Endothelial cell of umbilical vein (primary cell): Measurements from ENCODE around the gene DHRS12. TPM values are rescaled to one million over a fixed set of nuclear protein-coding genes. Genes with fewer than 3 reads are reported as not detected.

Experiments used
- BruUV-seq: library from RNA; stranded (reverse); fragments of 400-500 nt; replicated peaks from 2 replicates; lab custom pipeline; 2021; lab: Mats Ljungman, UMichigan
- CTCF ChIA-PET: fragments of 300-600, 350-600 bp; sonication (Branson Sonifier 250); formaldehyde crosslinking; loops from one replicate; lab custom pipeline; 2021; ENCODE audit warnings: antibody characterized with exemption, inconsistent platforms; lab: Charles Lee
- POLR2A ChIA-PET: fragments of 300-600, 350-600 bp; sonication (Branson Sonifier 250); formaldehyde crosslinking; loops from one replicate; lab custom pipeline; 2021; ENCODE audit warnings: antibody characterized with exemption, inconsistent platforms; lab: Charles Lee
- DNase-seq: peaks from one replicate; pipeline ENCODE4 v3.0.0-alpha.2; 2011; ENCODE audit warnings: low read depth, low spot score
- FAIRE-seq: peaks from 2 replicates; lab custom pipeline; 2011; peaks lifted over from hg19 to GRCh38; lab: Jason Lieb, UNC
- H2AFZ ChIP-seq: 2 replicates; pipeline ENCODE4 v1.6.0; 2012; ENCODE audit warnings: low read depth, low read length, control low read depth, inconsistent platforms
- H3K27ac ChIP-seq: 2 replicates; pipeline ENCODE4 v1.5.1; 2011; ENCODE audit warnings: low read depth, mild to moderate bottlenecking, control low read depth, low read length, moderate library complexity; ENCODE audit not compliant: insufficient read depth
- H3K27me3 ChIP-seq, 2 experiments: 2 replicates each; pipeline versions ENCODE4 v1.6.0 to v1.6.1; 2011; ENCODE audit warnings: low read length in 2 of 2, mixed read lengths in 1 of 2; ENCODE audit not compliant: control insufficient read depth in 2 of 2, insufficient read depth in 2 of 2
- H3K36me3 ChIP-seq, 2 experiments: 2 replicates in 1 of 2; 3 replicates in 1 of 2; pipeline ENCODE4 v1.5.1; 2011; ENCODE audit warnings: low read length in 2 of 2, mild to moderate bottlenecking in 1 of 2, moderate library complexity in 1 of 2; ENCODE audit not compliant: control insufficient read depth in 2 of 2, insufficient read depth in 2 of 2; ENCODE audit errors: extremely low read depth in 1 of 2
- H3K4me1 ChIP-seq: 3 replicates; pipeline ENCODE4 v1.5.1; 2011; ENCODE audit warnings: mild to moderate bottlenecking, low read length; ENCODE audit not compliant: control insufficient read depth, insufficient read depth; ENCODE audit errors: extremely low read depth
- H3K4me2 ChIP-seq: 2 replicates; pipeline ENCODE4 v1.6.1; 2011; ENCODE audit warnings: low read length, control low read depth, mixed read lengths; ENCODE audit not compliant: insufficient read depth
- H3K4me3 ChIP-seq, 3 experiments: fragments of 200-600 bp in 1 of 3; sonication (generic), shearing (Covaris generic) in 1 of 3; replicated peaks in 1 of 3; 2 replicates each; pipeline ENCODE4 v1.5.1; 2011 to 2016; ENCODE audit warnings: control low read depth in 3 of 3, low read length in 3 of 3, mild to moderate bottlenecking in 2 of 3, inconsistent platforms in 1 of 3, low read depth in 1 of 3, moderate library complexity in 1 of 3; ENCODE audit not compliant: insufficient read depth in 1 of 3
- H3K79me2 ChIP-seq: 2 replicates; pipeline ENCODE4 v1.6.0; 2012; ENCODE audit warnings: low read length, inconsistent platforms; ENCODE audit not compliant: control insufficient read depth, insufficient read depth
- H3K9ac ChIP-seq: replicated peaks from 2 replicates; pipeline ENCODE3; 2011; ENCODE audit warnings: low read length, control low read depth; ENCODE audit not compliant: insufficient read depth; ENCODE audit errors: extremely low read depth
- H3K9me1 ChIP-seq: replicated peaks from 3 replicates; pipeline ENCODE4 v1.6.0; 2011; ENCODE audit warnings: mild to moderate bottlenecking, low read length; ENCODE audit not compliant: control insufficient read depth, insufficient read depth; ENCODE audit errors: extremely low read depth
- H3K9me3 ChIP-seq: replicated peaks from 2 replicates; pipeline ENCODE4 v1.5.1; 2012; ENCODE audit warnings: low read length, inconsistent platforms; ENCODE audit not compliant: control insufficient read depth, insufficient read depth
- H4K20me1 ChIP-seq: replicated peaks from 2 replicates; pipeline ENCODE3; 2011; ENCODE audit warnings: mild to moderate bottlenecking, low read length; ENCODE audit not compliant: control insufficient read depth, insufficient read depth; ENCODE audit errors: extremely low read depth
- CTCF ChIP-seq, 2 donors: IDR thresholded peaks; 1 replicate in 1 of 2; 2 replicates in 1 of 2; pipeline ENCODE4 v1.5.1; 2011; ENCODE audit warnings: low read length in 2 of 2, mild to moderate bottlenecking in 2 of 2, moderate library complexity in 2 of 2, control low read depth in 1 of 2, inconsistent platforms in 1 of 2, low read depth in 1 of 2; ENCODE audit not compliant: insufficient read depth in 1 of 2; ENCODE audit errors: extremely low read depth in 1 of 2
- EZH2 ChIP-seq: IDR thresholded peaks from 2 replicates; pipeline ENCODE4 v1.6.1; 2012; ENCODE audit warnings: borderline replicate concordance, low read depth, mild to moderate bottlenecking, moderate library complexity, low read length, inconsistent platforms; ENCODE audit not compliant: severe bottlenecking
- FOS ChIP-seq: IDR thresholded peaks from 2 replicates; pipeline ENCODE4 v1.6.1; 2011; ENCODE audit warnings: mild to moderate bottlenecking, low read length, moderate library complexity, borderline replicate concordance; ENCODE audit not compliant: insufficient read depth
- GATA2 ChIP-seq: IDR thresholded peaks from 2 replicates; pipeline ENCODE4 v1.7.0; 2011; ENCODE audit warnings: low read depth, mild to moderate bottlenecking, moderate library complexity, mixed read lengths, low read length; ENCODE audit not compliant: insufficient read length, insufficient read depth
- JUN ChIP-seq: IDR thresholded peaks from 2 replicates; pipeline ENCODE4 v1.6.1; 2011; ENCODE audit warnings: borderline replicate concordance, low read depth; ENCODE audit not compliant: insufficient read length, insufficient read depth
- MAX ChIP-seq: IDR thresholded peaks from 2 replicates; pipeline ENCODE4 v1.6.1; 2011; ENCODE audit not compliant: insufficient read depth, insufficient read length
- MYC ChIP-seq: IDR thresholded peaks from one replicate; pipeline ENCODE4 v1.6.1; 2011; ENCODE audit warnings: mild to moderate bottlenecking, low read depth, low read length
- POLR2A ChIP-seq: IDR thresholded peaks from 2 replicates; pipeline ENCODE4 v1.6.1; 2012; ENCODE audit warnings: low read depth, mild to moderate bottlenecking, control low read depth, low read length
- POLR2AphosphoS5 ChIP-seq: IDR thresholded peaks from 2 replicates; pipeline ENCODE4 v1.6.1; 2012; ENCODE audit warnings: low read depth, mild to moderate bottlenecking, control low read depth, low read length, moderate library complexity; ENCODE audit not compliant: insufficient read depth
- dilution Hi-C: fragments of 300-500 bp; cut with MboI; formaldehyde crosslinking; loops from one replicate; pipeline ENCODE4 v1.15.0; 2019; ENCODE audit warnings: low sequenced_read_pairs; ENCODE audit not compliant: extremely low pct_ligation_motif_present
- intact Hi-C: fragments of 100-400 bp; cut with micrococcal nuclease; formaldehyde crosslinking; loops from one replicate; pipeline ENCODE4 v1.10.0; 2022
- polyA plus RNA-seq, 4 experiments: library from polyadenylated mRNA; depleted of rRNA in 3 of 4; stranded (reverse) in 3 of 4; unstranded in 1 of 4; fragments of >200 nt; gene quantifications; 2 replicates each; pipeline versions ENCODE4 v1.2.1 to v1.2.3, GENCODE V29; 2011 to 2012; ENCODE audit warnings: missing spikeins in 1 of 4
- total RNA-seq: library from RNA; stranded (reverse); gene quantifications from 2 replicates; pipeline ENCODE4 v1.2.3, GENCODE V29; 2021

The DHRS12 gene
- total and polyA plus RNA-seq, 2 donors (not counting 3 experiments of a cell fraction or from before 2014, with no cell fraction given) = 8.9 to 9.1 TPM

GRCh38 chr13:51827254-51827653 lies 23.3 kb upstream of the DHRS12 start:
- intact Hi-C loops = no loop called here
- H3K4me2 ChIP-seq = no peak overlapping the region
- H3K79me2 ChIP-seq = no peaks in the 10 kb centered on the region
- no peaks in the 10 kb centered on the region for H3K4me1 ChIP-seq
- no peaks in the 10 kb centered on the region for H4K20me1 ChIP-seq
- H3K9me1 ChIP-seq = no peaks in the 10 kb centered on the region
- TF ChIP-seq CTCF (IDR thresholded peaks at IDR 0.05; ENCODE audit: extremely low read depth in 1 of 2, insufficient read depth in 1 of 2, low read depth in 1 of 2, low read length in 2 of 2) (no peak), POLR2AphosphoS5 (no peak)
- no peak overlapping the region for H2AFZ ChIP-seq
- ChIA-PET CTCF (interaction anchor here (4.0 kb wide), 1 partner anchor 13 kb away, joined by 19 read pairs; no protein-coding TSS in a partner anchor), POLR2A (no interaction called here)
- FAIRE-seq (no peak), DNase-seq (no peak)
- dilution Hi-C loops = no loop called here
- H3K27ac ChIP-seq = no peak overlapping the region
- H3K36me3 ChIP-seq = no peaks in the 10 kb centered on the region
- H3K27me3 ChIP-seq = peaks cover 0 to 4% of the 10 kb centered on the region in 2 experiments
- H3K4me3 ChIP-seq = no peak overlapping the region
- H3K9me3 ChIP-seq = no peaks in the 10 kb centered on the region
- no peak overlapping the region for H3K9ac ChIP-seq
- no TSS peak for BruUV-seq

GRCh38 chr13:51826606-51827005 lies 22.6 kb upstream of the DHRS12 start:
- CTCF ChIA-PET = interaction anchor here (4.0 kb wide), 1 partner anchor 12 kb away, joined by 19 read pairs; no protein-coding TSS in a partner anchor
- Histone ChIP-seq H3K9me3 (no peaks in the 10 kb centered on the region), H3K27ac (no peak overlapping the region), H3K4me3 (no peak overlapping the region), H3K4me1 (no peaks in the 10 kb centered on the region), H4K20me1 (no peaks in the 10 kb centered on the region), H3K79me2 (no peaks in the 10 kb centered on the region), H3K9ac (no peak overlapping the region), H3K9me1 (no peaks in the 10 kb centered on the region), H2AFZ (no peak overlapping the region), H3K4me2 (no peak overlapping the region), H3K36me3 (no peaks in the 10 kb centered on the region), H3K27me3 (peaks cover 3 to 4% of the 10 kb centered on the region in 2 experiments)
- BruUV-seq = no TSS peak
- FAIRE-seq (no peak), DNase-seq (no peak)
- TF ChIP-seq FOS (no peak), MAX (no peak), POLR2AphosphoS5 (no peak), POLR2A (no peak), CTCF (IDR thresholded peaks at IDR 0.05; ENCODE audit: extremely low read depth in 1 of 2, insufficient read depth in 1 of 2, low read depth in 1 of 2, low read length in 2 of 2) (no peak), MYC (no peak), EZH2 (no peak), GATA2 (no peak), JUN (no peak)
- dilution Hi-C loops = no loop called here
- intact Hi-C loops = no loop called here
- POLR2A ChIA-PET = no interaction called here
